GM08714 (cell line): ENCODE data around the gene KCTD14.
"Not testable (repeated sequence)": the region's sequence is repeated elsewhere in the genome, so short reads cannot be mapped to it uniquely, and the experiment has no call there.

Experiments used
- H3K4me3 ChIP-seq: fragments of 200-500 bp; sonication (Bioruptor generic); 2 replicates; pipeline ENCODE4 v1.5.1; 2014; ENCODE audit warnings: mild to moderate bottlenecking, low read length, inconsistent platforms
- ZNF274 ChIP-seq: IDR thresholded peaks from 2 replicates; pipeline ENCODE4 v1.6.1; 2012; ENCODE audit warnings: mild to moderate bottlenecking, low read depth, low read length

Gene KCTD14, protein sequence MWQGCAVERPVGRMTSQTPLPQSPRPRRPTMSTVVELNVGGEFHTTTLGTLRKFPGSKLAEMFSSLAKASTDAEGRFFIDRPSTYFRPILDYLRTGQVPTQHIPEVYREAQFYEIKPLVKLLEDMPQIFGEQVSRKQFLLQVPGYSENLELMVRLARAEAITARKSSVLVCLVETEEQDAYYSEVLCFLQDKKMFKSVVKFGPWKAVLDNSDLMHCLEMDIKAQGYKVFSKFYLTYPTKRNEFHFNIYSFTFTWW

DNA sequence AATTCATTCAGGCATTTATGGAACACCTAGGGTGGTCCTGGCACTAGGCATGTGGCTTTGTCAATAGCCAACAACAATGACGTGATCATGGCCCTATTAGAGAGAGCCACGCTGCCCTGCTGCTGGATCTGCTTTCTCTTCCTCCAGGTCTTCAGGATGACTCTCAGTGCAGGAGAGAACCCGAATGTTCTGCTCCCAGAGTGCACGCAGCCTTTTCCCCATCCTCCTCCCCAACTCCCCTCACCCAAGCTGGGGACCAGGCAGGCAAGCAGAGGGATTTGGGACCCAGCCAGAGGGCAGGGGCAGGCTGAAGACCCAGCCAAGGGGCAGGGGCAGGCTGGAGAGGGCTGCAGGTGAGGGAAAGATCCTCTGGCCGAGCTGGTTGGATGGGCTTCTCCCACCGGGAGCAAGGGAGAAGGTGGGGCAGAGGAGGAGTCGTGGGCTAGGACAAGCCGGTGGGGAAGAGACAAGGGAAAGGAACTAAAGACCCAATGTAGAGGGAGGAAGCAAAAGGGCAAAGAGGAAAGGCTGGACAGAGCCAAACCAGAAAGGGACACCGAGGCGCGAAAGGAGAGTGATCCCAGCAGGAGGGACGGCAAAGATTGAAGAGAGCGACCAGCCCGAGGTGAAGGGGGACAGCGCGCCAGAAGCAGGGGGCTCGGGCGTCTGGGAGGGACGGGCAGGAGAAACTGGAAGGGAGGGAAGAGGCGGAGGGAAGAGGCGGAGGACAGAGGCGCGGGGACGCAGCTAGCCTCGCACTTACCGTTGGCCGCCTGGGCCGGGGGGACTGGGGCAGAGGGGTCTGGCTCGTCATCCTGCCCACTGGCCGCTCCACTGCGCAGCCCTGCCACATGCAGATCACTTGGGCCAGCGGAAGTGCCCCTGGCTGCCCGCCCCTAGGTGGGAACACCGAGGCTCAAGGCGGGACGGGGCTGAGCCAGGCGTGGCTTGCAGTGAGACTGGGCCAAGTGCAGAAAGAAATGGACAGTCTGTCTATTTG lies at the start of gene KCTD14:
KCTD14 (minus strand) TSS at position 880 of the 1,000 bp plus-strand sequence; CDS start at position 853, 27 bp downstream.
- no peak within 1 kb of the TSS for H3K4me3 ChIP-seq
- no peak for TF ChIP-seq ZNF274

DNA sequence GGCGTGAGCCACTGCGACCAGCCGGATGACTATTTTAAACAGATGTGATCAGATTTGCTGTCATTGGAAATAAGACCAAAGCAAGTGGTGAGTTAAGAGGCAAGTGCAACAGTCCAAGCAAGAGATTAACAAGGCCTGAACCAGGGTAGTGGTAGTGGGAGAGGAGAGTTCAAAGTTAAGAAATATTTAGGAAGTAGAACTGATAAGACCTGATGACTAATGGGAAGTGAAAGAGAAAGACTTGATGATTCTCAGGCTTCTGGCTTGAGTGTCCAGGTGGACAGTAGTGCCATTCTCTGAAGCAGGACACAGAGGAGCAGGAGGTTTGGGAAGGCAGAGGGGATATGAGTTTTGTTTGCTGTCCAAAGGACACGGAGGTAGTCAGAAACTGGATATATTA lies 49.4 kb upstream of the KCTD14 start:
- no peak for TF ChIP-seq ZNF274
- no peak overlapping the region for H3K4me3 ChIP-seq

DNA sequence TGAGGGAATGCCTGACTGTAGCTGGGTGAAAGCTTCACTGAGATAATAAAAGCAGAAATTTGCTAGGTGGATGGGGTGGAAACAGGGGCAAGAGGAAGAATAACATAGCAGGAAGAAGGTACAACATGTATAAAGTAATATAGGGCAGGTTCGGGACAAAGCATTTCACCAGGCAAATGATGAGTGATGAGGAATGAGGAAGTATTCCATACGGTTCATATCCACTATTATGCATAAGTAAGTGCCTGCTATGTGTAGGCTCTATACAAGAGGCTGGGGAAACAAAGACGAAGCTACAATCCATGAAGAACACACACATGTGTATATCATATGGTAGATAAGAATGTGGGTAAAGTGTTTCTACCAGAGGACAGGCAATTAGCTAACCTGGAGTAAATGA lies 48.6 kb upstream of the KCTD14 start:
- no peak overlapping the region for H3K4me3 ChIP-seq
- no peak for TF ChIP-seq ZNF274

DNA sequence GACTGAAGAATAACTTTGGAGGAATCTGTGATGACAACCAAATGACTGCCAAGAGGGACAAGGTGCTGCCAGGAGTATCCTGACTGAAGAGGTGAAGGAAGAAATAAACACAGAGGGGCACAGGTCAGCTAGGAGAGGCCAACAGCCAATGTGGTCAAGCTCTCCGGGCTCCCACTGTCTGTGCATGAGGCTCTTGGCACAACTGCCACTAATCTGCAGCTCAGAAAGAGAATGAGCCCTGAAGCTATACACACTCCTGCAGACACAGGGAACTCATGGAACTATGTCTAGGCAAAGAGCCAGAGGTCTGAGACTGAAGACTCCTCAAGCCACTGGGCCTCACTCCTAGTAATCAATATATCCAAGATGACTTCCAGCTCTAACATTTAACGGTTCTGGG lies 47.5 kb upstream of the KCTD14 start:
- no peak for TF ChIP-seq ZNF274
- no peak overlapping the region for H3K4me3 ChIP-seq

DNA sequence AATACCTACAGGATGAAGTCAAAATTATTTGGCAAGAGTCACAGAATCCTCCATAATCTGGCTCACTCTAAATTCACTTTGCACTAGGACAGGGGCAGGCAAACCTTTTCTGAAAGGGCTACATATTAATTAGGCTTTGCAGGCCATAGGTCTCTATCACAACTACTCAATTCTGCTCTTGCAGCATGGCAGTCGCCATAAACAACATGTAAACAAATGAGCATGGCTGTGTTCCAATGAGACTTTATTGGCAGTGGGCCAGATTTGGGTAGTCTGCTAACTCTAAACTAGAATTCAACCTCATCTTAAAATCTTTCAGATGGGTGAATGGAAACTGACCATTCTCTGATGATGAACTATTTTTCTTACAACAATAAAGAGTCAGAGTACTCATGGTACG lies 46.4 kb upstream of the KCTD14 start:
- H3K4me3 ChIP-seq: no peak overlapping the region
- TF ChIP-seq ZNF274: no peak

DNA sequence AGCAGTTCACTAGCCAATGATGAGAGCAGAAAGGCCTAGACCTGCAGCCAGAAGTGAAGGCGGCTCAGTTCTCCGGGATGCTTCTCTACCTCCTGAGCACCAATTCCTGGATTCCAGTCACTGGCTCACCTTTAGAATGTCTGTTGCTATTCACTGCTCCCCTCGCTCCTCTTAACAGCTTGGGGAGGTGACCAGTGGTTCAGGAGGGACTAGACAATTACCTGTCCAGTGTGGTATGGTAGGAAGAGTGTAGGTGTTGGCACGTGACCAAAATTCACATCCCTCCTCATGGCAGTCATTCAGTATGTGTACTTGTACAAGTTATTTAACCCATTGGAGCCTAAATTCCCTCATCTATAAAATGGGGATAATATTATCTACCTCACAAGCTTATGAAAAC lies 44.6 kb upstream of the KCTD14 start:
- no peak overlapping the region for H3K4me3 ChIP-seq
- TF ChIP-seq ZNF274: no peak

DNA sequence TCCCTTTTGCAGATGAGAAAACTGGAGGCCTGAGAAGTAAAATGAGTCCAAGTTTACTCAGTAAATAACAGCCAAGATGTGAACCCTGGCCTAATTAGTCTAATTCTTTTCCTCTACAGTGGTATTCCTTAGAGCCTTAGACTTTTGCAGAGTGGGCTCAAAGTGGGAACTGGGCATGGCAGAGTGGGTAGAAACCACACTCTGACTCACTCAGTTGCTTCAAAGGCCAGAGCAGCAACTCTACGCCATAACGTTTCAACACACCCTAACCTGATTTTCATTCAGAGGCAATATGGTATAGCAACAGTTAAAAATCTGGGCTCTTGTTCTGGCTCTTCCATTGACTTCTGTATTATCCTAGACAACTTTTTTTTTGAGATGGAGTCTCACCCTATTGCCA lies 43.4 kb upstream of the KCTD14 start:
- H3K4me3 ChIP-seq: no peak overlapping the region
- no peak for TF ChIP-seq ZNF274

DNA sequence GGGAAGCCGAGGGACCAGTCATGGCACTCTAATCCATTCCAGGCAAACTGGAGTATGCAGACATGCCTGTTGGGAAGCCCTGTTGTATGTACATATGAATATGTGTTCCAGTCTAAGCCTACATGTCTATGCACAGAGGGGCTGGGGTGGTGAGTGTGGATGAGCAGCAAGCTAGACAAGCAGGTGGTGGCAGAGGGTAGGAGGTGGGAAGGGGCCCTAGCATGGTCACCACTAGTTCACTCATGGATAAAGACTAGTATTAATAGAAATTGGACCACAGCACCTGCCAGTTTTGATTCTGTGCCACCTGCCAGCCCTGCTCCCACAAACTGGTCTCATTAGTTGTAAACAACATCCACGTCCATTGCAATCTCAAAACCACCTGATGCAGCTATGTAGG lies 42.1 kb upstream of the KCTD14 start:
- H3K4me3 ChIP-seq: no peak overlapping the region
- no peak for TF ChIP-seq ZNF274

DNA sequence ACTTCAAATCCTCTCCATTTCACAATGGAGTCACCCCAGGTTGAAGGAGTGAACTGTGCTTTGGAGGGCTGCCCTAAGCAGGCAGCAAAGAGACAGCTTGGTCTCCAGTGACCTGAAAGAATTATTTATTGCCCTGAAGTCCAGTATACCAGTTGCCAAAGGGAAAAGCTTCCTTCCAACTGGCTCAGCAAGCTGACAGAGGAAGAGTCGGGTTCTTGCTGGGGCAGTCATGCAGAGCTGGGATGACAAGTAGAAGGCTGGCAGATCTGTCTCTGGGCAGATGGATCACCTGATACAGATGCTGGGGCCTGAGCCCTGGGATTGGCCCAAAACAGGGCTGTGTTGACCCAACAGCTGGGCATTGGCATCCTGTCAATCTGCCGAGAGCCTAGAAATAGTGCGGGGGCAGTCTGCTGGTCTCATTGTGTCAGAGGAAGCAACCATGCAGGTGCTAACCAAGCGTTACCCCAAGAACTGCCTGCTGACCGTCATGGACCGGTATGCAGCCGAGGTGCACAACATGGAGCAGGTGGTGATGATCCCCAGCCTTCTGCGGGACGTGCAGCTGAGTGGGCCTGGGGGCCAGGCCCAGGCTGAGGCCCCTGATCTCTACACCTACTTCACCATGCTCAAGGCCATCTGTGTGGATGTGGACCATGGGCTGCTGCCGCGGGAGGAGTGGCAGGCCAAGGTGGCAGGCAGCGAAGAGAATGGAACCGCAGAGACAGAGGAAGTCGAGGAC lies 40.5 kb upstream of the KCTD14 start, which contains the start of gene THRSP:
THRSP (plus strand) TSS at position 422 of the 742 bp plus-strand sequence; CDS start at position 443, 21 bp downstream.
- TF ChIP-seq ZNF274: no peak

DNA sequence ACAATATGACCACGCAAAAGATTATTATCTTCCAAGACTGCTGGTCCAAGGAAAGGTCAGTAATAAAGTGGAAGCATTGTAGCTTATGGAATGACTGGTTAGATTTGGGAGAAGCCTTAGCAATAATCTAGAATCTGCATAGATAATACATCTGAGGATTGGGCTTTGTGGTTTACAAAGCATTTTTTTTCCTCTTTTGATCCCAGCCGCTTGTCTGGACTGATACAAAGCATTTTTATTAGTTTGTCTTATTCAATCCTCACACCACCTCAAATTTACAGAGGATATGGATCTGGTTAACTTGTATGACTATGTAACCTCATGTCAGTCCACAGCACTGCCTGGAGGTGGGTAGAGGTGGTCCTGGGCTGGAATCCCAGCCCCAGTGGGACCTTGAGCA lies 39.6 kb upstream of the KCTD14 start:
- no peak overlapping the region for H3K4me3 ChIP-seq
- TF ChIP-seq ZNF274: no peak

More for the DNA sequence above, 40.5 kb upstream of the KCTD14 start, which contains the start of gene THRSP:
- no peak within 1 kb of the TSS for H3K4me3 ChIP-seq

DNA sequence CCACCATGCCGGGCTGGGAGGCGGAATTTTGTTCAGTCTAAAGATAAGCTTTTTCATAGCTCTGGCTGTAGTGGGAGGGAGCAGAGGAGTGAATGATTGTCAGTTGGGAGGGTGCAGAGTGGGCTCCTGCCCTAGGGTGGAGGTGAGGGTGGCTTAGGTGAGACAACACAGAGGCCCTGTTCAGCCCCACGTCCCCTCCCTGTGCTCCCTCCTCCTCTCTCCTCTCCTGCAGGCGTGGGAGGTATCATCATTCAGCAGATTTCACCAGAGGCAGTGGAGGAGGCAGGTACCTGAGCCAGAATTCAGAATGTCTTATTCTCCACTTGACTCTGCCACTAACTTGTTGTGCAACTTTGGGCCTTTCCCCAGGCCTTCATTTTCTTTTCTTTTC lies 38.8 kb upstream of the KCTD14 start:
- no peak for TF ChIP-seq ZNF274
- no peak overlapping the region for H3K4me3 ChIP-seq

DNA sequence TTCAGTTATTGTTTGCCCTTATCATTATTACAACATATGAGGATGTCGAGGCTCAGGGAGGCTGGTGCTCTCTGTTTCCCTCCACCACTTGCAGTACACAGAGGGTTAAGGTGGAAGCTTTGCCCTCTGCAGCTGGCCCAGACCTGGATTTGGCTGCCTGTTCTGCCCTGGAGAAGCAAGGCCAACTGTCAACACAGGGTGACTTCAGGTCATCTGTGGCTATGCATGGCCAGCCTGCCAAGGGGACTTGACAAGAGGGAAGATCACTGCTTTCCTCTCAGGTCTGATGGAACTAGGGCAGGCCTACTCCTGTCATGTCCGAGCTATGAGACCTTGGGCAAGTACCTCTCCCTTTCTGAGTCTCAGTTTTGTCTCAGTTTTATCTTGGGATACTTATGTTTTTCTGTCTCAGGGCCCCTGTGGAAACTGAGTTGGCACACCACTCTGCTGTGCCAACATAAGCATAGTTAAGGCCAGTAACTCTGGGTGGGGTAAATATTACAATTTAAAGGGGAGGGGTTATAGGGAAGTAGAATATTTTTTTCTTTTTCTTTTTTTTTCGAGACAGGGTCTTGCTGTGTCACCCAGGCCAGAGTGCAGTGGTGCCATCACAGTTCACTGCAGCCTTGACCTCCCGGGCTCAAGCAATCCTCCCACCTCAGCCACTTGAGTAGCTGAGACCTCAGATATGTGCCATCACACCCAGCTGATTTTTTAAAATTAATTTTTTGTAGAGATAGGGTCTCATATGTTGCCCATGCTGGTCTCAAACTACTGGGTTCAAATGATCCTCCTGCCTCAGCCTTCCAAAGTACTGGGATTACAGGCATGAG lies 38.2 kb upstream of the KCTD14 start:
- H3K4me3 ChIP-seq: no peak overlapping the region
- no peak for TF ChIP-seq ZNF274

DNA sequence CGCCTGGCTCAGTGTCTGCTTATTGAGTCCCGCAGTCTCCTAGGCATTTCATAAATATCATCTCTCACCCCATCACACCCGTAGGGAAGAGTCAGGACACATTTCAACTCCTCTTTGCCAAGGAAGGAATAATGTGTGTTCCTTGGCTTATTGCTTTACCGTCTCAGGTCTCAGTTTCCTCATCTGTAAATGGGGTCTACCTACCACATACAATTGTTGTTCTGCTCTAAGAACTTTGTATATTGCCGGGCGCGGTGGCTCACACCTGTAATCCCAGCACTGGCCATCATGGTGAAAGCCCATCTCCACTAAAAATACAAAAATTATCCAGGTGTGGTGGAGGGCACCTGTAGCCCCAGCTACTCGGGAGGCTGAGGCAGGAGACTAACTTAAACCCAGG lies 37.5 kb upstream of the KCTD14 start:
- no peak overlapping the region for H3K4me3 ChIP-seq
- TF ChIP-seq ZNF274: no peak

DNA sequence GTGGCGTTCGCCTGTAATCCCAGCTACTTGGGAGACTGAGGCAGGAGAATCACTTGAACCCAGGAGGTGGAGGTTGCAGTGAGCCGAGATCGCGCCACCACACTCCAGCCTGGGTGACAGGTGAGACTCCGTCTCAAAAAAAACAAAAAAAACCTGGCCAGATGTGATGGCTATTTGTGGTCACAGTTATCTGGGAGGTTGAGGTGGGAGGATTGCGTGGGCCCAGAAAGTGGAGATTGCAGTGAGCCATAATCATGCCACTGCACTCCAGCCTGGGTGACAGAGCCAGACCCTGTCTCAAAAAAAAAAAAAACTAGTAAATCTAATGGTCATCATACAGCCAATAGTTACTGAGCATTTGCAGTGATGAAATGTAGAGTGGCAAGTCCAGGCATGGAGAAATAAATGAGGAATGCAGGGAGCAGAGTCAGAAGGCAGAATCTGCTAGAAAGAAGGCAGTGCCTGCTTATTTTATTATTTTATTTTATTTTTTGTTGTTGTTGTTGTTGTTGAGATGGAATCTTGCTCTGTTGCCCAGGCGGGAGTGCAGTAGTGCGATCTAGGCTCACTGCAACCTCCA lies 36.8 kb upstream of the KCTD14 start:
- not testable (repeated sequence) for H3K4me3 ChIP-seq
